A673 (cell line): ENCODE results near the gene PLCB4. TPM values are rescaled to one million over a fixed set of nuclear protein-coding genes. Genes with fewer than 3 reads are reported as not detected.

Source experiments
- BruUV-seq: library from RNA; stranded (reverse); fragments of 400-500 nt; replicated peaks from 2 replicates; lab custom pipeline; 2021; lab: Mats Ljungman, UMichigan
- CTCF ChIA-PET: fragments of 300-600 bp; sonication (Branson Sonifier 250); formaldehyde crosslinking; loops from one replicate; lab custom pipeline; 2022; ENCODE audit warnings: antibody characterized with exemption; lab: Charles Lee
- POLR2A ChIA-PET: fragments of 300-600 bp; sonication (Branson Sonifier 250); formaldehyde crosslinking; loops from one replicate; lab custom pipeline; 2022; ENCODE audit warnings: antibody characterized with exemption; ENCODE audit not compliant: low non-redundant PET; lab: Charles Lee
- DNase-seq: peaks from one replicate; pipeline ENCODE4 v3.0.0-alpha.2; 2015; ENCODE audit warnings: low spot score
- H3K27ac ChIP-seq: fragments of 200-600 bp; sonication (generic); 2 replicates; pipeline ENCODE4 v1.5.1; 2016; ENCODE audit warnings: mixed run types, low read depth, mild to moderate bottlenecking, mixed read lengths, antibody characterized with exemption, low read length; ENCODE audit not compliant: poor library complexity, severe bottlenecking
- H3K27me3 ChIP-seq: fragments of 200-600 bp; sonication (generic); replicated peaks from 2 replicates; pipeline ENCODE4 v1.6.1; 2017; ENCODE audit warnings: mixed run types, low read depth, mild to moderate bottlenecking, mixed read lengths, antibody characterized with exemption, low read length; ENCODE audit not compliant: insufficient read depth, poor library complexity
- H3K36me3 ChIP-seq: fragments of 200-600 bp; sonication (generic); 2 replicates; pipeline ENCODE4 v1.6.1; 2016; ENCODE audit warnings: mixed run types, mild to moderate bottlenecking, mixed read lengths, antibody characterized with exemption, low read length; ENCODE audit not compliant: insufficient read depth, poor library complexity, severe bottlenecking
- H3K4me1 ChIP-seq: fragments of 200-600 bp; sonication (generic); 2 replicates; pipeline ENCODE4 v1.6.1; 2017; ENCODE audit warnings: mixed run types, mild to moderate bottlenecking, mixed read lengths, antibody characterized with exemption, low read length; ENCODE audit not compliant: insufficient read depth, poor library complexity, severe bottlenecking
- H3K4me3 ChIP-seq: fragments of 200-600 bp; sonication (generic); 2 replicates; pipeline ENCODE4 v1.5.1; 2016; ENCODE audit warnings: low read depth, mixed run types, mild to moderate bottlenecking, mixed read lengths, low read length; ENCODE audit not compliant: poor library complexity, severe bottlenecking
- H3K9me3 ChIP-seq: fragments of 200-600 bp; sonication (generic); 2 replicates; pipeline ENCODE4 v1.6.1; 2016; ENCODE audit warnings: mixed run types, low read depth, mild to moderate bottlenecking, mixed read lengths, antibody characterized with exemption, low read length; ENCODE audit not compliant: poor library complexity, severe bottlenecking
- CTCF ChIP-seq: fragments of 300-800, 200-600 bp; sonication (generic); conservative IDR thresholded peaks from 2 replicates; pipeline ENCODE4 v1.5.1; 2017; ENCODE audit warnings: low read depth, mild to moderate bottlenecking, antibody characterized with exemption, low read length, moderate library complexity, mixed read lengths
- EZH2 ChIP-seq: fragments of 200-600 bp; sonication (generic); IDR thresholded peaks from 2 replicates; pipeline ENCODE4 v1.6.1; 2017; ENCODE audit warnings: borderline replicate concordance, low read depth, mild to moderate bottlenecking, mixed read lengths, antibody characterized with exemption, low read length; ENCODE audit not compliant: poor library complexity, severe bottlenecking
- intact Hi-C: fragments of 100-400 bp; cut with micrococcal nuclease; formaldehyde crosslinking; loops from one replicate; pipeline ENCODE4 v1.10.0; 2022; ENCODE audit not compliant: unreplicated experiment
- total RNA-seq: library from RNA; stranded (reverse); gene quantifications from 2 replicates; pipeline ENCODE4 v1.2.3, GENCODE V29; 2021

PLCB4 gene
- total RNA-seq, 1 experiment from 2014 or later, result 6.2 TPM

- TF ChIP-seq CTCF, result no peak
- no peaks in the 10 kb centered on the region for H3K4me1 ChIP-seq
- CTCF ChIA-PET, result no interaction called here
- DNase-seq, result no peak
- H3K36me3 ChIP-seq, result no peaks in the 10 kb centered on the region
- H3K4me3 ChIP-seq, result no peak overlapping the region
- POLR2A ChIA-PET, result no interaction called here
- H3K27ac ChIP-seq, result no peak overlapping the region
- no TSS peak for BruUV-seq
- no peaks in the 10 kb centered on the region for H3K9me3 ChIP-seq
- intact Hi-C loops, result no loop called here
- H3K27me3 ChIP-seq, result no peaks in the 10 kb centered on the region
Observed at GRCh38 chr20:9169409-9169808, 100.5 kb downstream of the PLCB4 start.

- Histone ChIP-seq H3K4me1 (no peaks in the 10 kb centered on the region), H3K9me3 (no peaks in the 10 kb centered on the region), H3K27ac (no peak overlapping the region), H3K4me3 (no peak overlapping the region), H3K36me3 (no peaks in the 10 kb centered on the region), H3K27me3 (no peaks in the 10 kb centered on the region)
- BruUV-seq, result no TSS peak
- TF ChIP-seq CTCF (peak; percentile 29; the same call in 1 of the 2 replicates), EZH2 (no peak)
- intact Hi-C loops, result no loop called here
- no peak for DNase-seq
- CTCF ChIA-PET, result no interaction called here
- POLR2A ChIA-PET, result no interaction called here
Observed at GRCh38 chr20:9172851-9173250, 104.0 kb downstream of the PLCB4 start.

GRCh38 chr20:9177278-9177677 lies 108.4 kb downstream of the PLCB4 start:
- ChIA-PET POLR2A (no interaction called here), CTCF (no interaction called here)
- Histone ChIP-seq H3K9me3 (no peaks in the 10 kb centered on the region), H3K27me3 (no peaks in the 10 kb centered on the region), H3K4me1 (no peaks in the 10 kb centered on the region), H3K4me3 (no peak overlapping the region), H3K36me3 (no peaks in the 10 kb centered on the region), H3K27ac (no peak overlapping the region)
- BruUV-seq, result no TSS peak
- intact Hi-C loops, result no loop called here
- DNase-seq, result no peak
- TF ChIP-seq EZH2 (no peak), CTCF (no peak)
